ENCODE results near the gene DTX2. TPM values are rescaled to one million over a fixed set of nuclear protein-coding genes. Genes with fewer than 3 reads are reported as not detected.
A peak's percentile ranks its signal among the peaks of the same experiment; 100 is the strongest.
"Not testable (repeated sequence)": the region's sequence is repeated elsewhere in the genome, so short reads cannot be mapped to it uniquely, and the experiment has no call there.

Gene DTX2
- total RNA-seq: 36.5 TPM
- long read RNA-seq, transcript DTX2-206 (11 exons, 2,623 nt): major isoform, 5 of 39 reads
- long read RNA-seq, partial matches to known transcripts: 17 of 39 reads
- long read RNA-seq, other reads (novel, unspliced or antisense): 15 of 39 reads

DNA sequence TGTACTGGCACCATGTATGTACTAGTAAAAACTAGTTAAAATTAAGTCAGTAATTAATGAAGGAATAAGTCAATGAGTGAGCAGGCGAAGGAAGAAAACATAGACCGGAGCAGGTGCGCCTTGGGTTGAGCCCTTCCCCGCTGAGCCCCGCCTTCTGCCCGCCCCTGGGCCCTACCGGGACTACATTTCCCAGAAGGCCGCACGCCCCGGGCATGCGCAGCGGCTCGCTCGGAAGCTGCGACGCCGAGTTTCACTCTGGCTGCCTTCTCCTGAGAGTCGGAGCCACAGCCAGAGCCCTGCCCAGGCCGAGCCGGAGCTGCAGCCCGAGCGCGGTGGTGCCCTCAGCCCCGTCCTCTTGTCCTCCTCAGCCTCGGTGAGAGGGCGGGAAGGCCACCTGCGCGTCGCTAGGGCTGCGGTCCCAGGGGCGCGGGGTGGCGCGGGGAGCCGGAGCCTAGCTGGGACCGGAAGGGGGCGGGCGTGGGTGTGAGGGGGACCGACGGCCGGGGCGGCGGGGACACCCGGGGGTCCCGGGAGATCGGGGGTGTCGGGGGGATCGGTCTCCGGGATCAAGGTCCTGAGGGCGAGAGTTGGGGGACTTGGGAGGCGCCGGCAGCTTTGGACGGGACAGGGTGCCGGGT is at the start of gene DTX2:
TSS of gene DTX2 (plus strand) at position 246 of the 638 bp plus-strand sequence. CDS start 18,801 bp downstream, outside the sequence.
- intact Hi-C loops (cut with DNase I); DNase-seq; H3K36me3 ChIP-seq; H3K27me3 ChIP-seq (ENCODE audit: low read depth); H3K9me3 ChIP-seq; H3K4me1 ChIP-seq; H3K27ac ChIP-seq: not testable (repeated sequence)
- peak within 1 kb of the TSS; percentile 47 for H3K4me3 ChIP-seq
- peak; percentile 97 to 98 for ATAC-seq

DNA sequence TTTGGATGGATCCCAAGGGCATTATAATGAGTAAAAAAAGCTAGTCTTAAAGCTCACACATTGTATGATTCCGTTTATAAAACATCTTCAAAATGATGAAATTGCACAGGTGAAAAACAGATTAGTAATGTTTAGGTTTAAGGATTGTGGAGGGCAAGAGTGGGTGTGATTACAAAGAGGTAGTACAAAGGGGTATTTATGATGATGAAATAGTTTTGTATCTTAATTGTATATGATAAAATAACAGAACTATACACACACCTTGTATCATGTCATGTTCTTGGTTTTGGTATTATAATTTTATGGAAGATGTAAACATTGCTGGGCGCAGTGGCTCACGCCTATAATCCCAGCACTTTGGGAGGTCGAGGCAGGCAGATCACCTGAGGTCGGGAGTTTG is 49.3 kb upstream of the DTX2 start:
- intact Hi-C loops (cut with DNase I): no loop called here
- no peak overlapping the region for H3K27ac ChIP-seq
- no peaks in the 10 kb centered on the region for H3K27me3 ChIP-seq (ENCODE audit: low read depth)
- no peaks in the 10 kb centered on the region for H3K9me3 ChIP-seq
- H3K4me3 ChIP-seq: no peak overlapping the region
- TF ChIP-seq CTCF (IDR thresholded peaks at IDR 0.05): no peak
- no peaks in the 10 kb centered on the region for H3K4me1 ChIP-seq
- ATAC-seq (no peak), DNase-seq (no peak)
- no peaks in the 10 kb centered on the region for H3K36me3 ChIP-seq

- DNase-seq; H3K36me3 ChIP-seq; H3K9me3 ChIP-seq; intact Hi-C loops (cut with DNase I); H3K4me3 ChIP-seq; H3K27me3 ChIP-seq (ENCODE audit: low read depth); ATAC-seq; H3K4me1 ChIP-seq; H3K27ac ChIP-seq: not testable (repeated sequence)
Observed at GRCh38 chr7:76417654-76418310, 43.7 kb upstream of the DTX2 start.

DNA sequence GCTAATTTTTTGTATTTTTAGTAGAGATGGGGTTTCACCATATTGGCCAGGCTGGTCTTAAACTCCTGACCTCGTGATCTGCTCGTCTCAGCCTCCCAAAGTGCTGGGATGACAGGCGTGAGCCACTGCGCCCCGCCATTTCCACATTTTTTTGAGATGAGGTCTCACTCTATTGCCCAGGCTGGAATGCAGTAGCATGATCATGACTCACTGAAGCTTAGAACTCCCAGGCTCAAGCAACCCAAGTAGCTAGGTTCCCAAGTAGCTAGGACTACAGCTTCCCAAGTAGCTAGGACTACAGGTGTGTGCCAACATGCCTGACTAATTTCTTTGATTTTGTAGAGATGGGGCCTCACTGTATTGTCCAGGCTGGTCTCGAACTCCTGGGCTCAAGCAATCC is 40.4 kb upstream of the DTX2 start:
- H3K4me3 ChIP-seq; intact Hi-C loops (cut with DNase I); H3K27ac ChIP-seq; DNase-seq; H3K27me3 ChIP-seq (ENCODE audit: low read depth); H3K4me1 ChIP-seq; H3K9me3 ChIP-seq; H3K36me3 ChIP-seq: not testable (repeated sequence)
- ATAC-seq: peak; percentile 42 to 44

GRCh38 chr7:76423666-76424412 is 37.7 kb upstream of the DTX2 start:
- Histone ChIP-seq H3K27me3 (ENCODE audit: low read depth) (no peaks in the 10 kb centered on the region), H3K4me3 (no peak overlapping the region), H3K4me1 (no peaks in the 10 kb centered on the region), H3K27ac (no peak overlapping the region), H3K36me3 (no peaks in the 10 kb centered on the region), H3K9me3 (no peaks in the 10 kb centered on the region)
- intact Hi-C loops (cut with DNase I): no loop called here
- DNase-seq (no peak), ATAC-seq (no peak)
- TF ChIP-seq CTCF (IDR thresholded peaks at IDR 0.05): no peak

- H3K27me3 ChIP-seq (ENCODE audit: low read depth): no peaks in the 10 kb centered on the region
- intact Hi-C loops (cut with DNase I): no loop called here
- no peaks in the 10 kb centered on the region for H3K4me1 ChIP-seq
- ATAC-seq (no peak), DNase-seq (no peak)
- no peak for TF ChIP-seq CTCF (IDR thresholded peaks at IDR 0.05)
- H3K36me3 ChIP-seq: no peaks in the 10 kb centered on the region
- H3K9me3 ChIP-seq: no peaks in the 10 kb centered on the region
- no peak within 1 kb of the TSS for H3K4me3 ChIP-seq
- H3K27ac ChIP-seq: no peak within 1 kb of the TSS
Observed at GRCh38 chr7:76424413-76425111, 36.9 kb upstream of the DTX2 start, which contains the start of gene ZP3. Gene ZP3 (plus strand): TSS chr7:76424950. CDS start chr7:76424965, 15 bp downstream.

All from lower lobe of right lung (tissue), 2 donors.